Skin of body (tissue), 2 donors: ENCODE results near the gene KHK. TPM values are rescaled to one million over a fixed set of nuclear protein-coding genes. Genes with fewer than 3 reads are reported as not detected.

Experiments used
- DNase-seq: peaks from one replicate; lab custom pipeline; 2025; lab: John Stamatoyannopoulos, UW
- total RNA-seq: library from RNA; depleted of rRNA; stranded (reverse); fragments of >200 nt; gene quantifications from one replicate; pipeline ENCODE4 v1.2.3, GENCODE V29; 2014

The KHK gene
- total RNA-seq: 1.7 TPM

DNA sequence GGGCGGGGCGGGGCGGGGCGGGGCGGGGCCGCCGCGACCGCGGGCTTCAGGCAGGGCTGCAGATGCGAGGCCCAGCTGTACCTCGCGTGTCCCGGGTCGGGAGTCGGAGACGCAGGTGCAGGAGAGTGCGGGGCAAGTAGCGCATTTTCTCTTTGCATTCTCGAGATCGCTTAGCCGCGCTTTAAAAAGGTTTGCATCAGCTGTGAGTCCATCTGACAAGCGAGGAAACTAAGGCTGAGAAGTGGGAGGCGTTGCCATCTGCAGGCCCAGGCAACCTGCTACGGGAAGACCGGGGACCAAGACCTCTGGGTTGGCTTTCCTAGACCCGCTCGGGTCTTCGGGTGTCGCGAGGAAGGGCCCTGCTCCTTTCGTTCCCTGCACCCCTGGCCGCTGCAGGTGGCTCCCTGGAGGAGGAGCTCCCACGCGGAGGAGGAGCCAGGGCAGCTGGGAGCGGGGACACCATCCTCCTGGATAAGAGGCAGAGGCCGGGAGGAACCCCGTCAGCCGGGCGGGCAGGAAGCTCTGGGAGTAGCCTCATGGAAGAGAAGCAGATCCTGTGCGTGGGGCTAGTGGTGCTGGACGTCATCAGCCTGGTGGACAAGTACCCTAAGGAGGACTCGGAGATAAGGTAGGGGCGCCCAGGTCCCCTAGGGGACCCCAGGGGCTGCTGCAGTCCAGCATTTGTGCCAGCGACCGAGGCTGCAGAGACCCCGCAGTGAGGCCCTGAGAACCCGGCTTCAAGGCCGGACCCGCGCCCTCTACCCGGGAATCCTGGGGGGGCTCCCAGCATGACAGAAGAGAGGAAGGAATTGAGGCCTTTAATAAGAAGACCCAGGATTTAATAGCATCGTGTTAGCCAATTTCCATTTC, at the start of gene KHK:
Gene KHK (plus strand): TSS at position 49 of the 870 bp plus-strand sequence. CDS start 488 bp downstream, at position 537.
- DNase-seq: no peak

- no peak for DNase-seq
Observed at GRCh38 chr2:27038012-27038411, 48.6 kb upstream of the KHK start.

DNA sequence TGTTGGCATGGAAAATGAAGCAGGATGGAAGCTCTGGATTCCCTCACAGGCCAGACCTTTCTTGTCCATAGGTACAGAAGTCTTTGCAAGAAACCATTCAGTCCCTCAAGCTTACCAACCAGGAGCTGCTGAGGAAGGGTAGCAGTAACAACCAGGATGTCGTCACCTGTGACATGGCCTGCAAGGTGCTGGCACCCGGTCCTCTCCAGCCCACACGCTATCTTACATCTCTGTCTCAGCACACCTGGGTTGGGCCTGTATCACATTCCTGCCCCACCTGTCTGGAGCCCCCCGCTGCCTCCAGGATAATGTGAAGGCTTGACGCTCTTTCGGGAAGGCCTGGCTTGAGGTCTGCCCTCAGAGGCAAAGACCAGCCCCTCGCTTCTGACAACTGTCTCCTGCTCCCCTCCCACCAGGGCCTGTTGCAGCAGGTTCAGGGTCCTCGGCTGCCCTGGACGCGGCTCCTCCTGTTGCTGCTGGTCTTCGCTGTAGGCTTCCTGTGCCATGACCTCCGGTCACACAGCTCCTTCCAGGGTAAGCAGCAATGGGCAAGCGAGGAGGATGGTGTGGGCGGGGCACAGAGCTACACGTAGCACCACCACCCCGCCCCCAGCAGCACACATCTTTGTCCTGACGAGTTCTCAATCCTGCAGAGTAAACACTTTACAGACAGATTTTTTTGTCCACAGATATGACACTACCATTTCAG, 47.8 kb upstream of the KHK start:
- DNase-seq: no peak

GRCh38 chr2:27039426-27039825, 47.1 kb upstream of the KHK start:
- DNase-seq: no peak

- DNase-seq: no peak
Observed at GRCh38 chr2:27039871-27040270, 46.7 kb upstream of the KHK start.

GRCh38 chr2:27040282-27040681, 46.3 kb upstream of the KHK start:
- DNase-seq: no peak

- no peak for DNase-seq
Observed at GRCh38 chr2:27041752-27042151, 44.8 kb upstream of the KHK start.

DNA sequence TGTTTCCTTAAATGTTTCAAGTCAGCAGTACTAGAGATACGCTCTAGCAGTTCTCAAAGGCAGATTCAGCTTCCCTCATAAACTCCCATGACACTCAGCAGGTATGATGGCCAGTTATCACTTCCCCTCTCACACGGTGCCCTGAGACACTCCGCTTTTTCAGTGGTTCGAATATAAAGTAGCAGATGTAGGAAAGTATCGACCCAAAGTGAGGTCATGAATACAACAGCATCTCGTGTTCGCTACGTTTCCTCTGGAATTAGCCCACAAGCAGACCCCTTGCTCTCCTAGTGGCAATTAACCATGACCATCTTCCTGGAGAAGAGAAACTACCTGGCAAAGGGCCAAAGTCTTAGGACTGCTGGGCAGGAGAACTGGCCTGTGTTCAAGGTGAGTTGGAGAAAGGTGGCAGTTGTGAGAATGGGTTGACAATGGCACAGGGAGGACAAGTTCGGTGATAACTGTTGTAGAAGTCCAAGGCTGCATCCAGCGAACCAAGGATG, 44.4 kb upstream of the KHK start:
- DNase-seq: no peak

- no peak for DNase-seq
Observed at GRCh38 chr2:27042985-27043634, 43.5 kb upstream of the KHK start.

DNA sequence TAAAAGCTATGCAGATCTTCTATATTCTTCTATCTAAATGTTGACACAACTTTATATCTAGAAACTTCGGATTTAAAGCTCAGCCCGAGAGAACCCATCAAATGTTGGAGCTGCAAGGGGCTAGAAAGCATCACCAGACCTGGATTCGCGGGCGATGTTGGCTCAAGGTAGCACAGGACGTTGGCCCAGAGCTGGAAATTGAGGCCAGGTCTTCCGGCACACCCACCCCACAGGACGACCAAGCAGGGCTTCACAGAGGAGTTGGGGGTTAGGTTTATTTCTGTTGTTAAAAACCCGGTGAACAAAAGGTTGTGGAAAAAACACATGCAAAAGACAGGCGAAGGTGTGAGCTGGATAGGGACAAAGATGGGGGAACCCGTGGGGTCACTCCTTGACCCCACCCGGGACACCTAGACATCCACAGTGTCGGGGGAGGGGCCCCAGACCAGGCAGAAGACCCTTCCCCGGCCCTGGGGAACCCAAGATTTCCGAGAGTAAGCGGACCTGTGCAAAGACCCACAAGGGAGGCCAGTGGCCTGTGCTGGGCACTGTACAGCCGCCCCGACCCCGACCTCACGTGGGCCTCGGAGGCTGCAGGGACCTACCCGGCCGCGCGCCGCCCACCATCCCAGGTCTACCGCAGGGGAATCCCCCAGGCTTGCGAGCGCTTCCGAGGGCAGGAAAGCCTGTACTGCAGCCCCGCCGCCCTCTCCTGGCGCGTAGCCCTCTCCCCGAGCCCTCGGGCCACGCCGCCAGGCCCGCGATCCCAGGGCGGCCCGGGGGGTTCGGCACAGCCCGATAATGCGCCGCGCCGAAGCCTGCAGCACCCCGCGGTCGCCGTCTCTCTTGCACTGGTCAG, 36.9 kb upstream of the KHK start:
- no peak for DNase-seq

GRCh38 chr2:27050281-27050995, 36.1 kb upstream of the KHK start:
- DNase-seq: peak; percentile 97

DNA sequence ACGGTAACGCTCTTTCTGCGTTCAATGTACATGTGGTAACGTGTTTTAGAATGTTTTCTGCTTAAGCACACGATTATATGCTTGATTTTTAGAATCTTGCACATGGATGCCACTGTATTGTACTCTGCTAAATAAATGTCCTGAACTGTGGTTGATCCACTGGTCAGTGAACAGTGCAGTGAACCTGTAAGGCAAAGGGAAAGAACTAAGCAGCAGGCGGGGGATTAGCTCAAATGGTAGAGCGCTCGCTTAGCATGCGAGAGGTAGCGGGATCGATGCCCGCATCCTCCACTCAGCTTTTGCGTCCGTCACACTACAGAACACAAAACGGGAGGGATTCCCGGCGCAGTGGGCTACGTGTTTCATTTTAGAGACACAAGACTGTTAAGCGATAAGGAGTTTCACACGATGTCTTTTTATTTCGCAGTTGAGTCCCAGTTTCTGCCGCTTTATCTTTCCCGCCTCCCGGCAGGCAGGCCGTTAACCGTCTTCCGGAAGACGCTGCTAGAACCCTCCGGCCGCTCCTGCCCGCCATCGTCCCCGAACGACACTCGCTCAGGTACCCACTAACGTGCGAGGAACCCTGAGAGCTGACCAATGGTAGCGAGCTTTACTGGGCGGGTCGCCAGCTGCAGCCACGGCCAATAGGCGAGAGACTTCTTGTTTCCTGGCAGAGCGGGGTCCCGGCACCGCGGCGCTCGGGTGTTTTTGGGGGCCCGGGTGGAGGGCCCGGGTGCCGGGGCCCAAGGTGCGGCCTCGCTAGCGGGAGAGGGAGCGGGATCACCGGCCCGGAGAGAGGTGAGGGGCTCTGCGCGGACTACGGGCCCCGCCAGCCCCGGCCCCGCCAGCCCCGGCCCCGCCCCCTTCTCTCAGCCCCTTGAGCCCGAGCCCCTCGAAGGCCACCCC, 35.3 kb upstream of the KHK start, which contains the start of gene AGBL5:
Gene AGBL5 (plus strand): TSS at position 673 of the 906 bp plus-strand sequence. CDS start 1,291 bp downstream, outside the sequence.
- peak; percentile 97 for DNase-seq

- no peak for DNase-seq
Observed at GRCh38 chr2:27051902-27052645, 34.5 kb upstream of the KHK start.

GRCh38 chr2:27053321-27053720, 33.3 kb upstream of the KHK start:
- no peak for DNase-seq

- no peak for DNase-seq
Observed at GRCh38 chr2:27053776-27054175, 32.8 kb upstream of the KHK start.

DNA sequence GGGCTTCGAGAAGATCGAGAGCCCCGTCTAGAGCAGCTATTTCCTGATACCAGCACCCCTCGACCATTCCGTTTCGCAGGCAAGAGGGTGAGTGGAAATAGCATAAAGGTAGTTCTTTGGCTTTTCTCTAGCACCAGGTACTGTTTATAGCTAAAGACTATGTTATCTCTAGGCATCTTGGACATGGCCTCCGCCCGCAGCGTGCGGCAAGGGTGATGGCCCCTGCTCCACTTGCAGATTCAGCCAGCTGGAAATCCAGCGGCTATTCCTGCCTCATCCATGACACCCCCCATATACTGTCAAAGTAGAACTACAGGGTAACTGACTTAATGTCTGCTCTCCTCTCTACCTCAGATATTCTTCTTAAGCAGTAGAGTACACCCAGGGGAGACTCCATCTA, 31.9 kb upstream of the KHK start:
- DNase-seq: no peak

GRCh38 chr2:27057184-27057583, 29.4 kb upstream of the KHK start:
- no peak for DNase-seq

DNA sequence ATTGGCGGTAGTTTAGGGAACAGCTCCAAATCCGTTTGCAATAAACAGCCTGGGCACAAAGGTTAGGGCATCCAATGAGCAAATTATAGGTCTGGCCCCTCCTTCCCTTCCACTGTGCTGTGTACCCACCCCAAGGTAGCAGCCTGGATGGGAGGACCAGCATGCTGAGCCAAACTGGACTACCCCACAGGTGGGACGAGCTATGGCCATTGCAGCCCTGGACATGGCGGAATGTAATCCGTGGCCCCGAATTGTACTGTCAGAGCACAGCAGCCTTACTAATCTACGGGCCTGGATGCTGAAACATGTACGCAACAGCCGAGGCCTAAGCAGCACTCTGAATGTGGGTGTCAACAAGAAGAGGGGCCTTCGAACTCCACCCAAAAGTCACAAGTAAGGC, 28.4 kb upstream of the KHK start:
- DNase-seq: no peak
